ENCODE measurements around the gene ZBTB3. TPM values are rescaled to one million over a fixed set of nuclear protein-coding genes. Genes with fewer than 3 reads are reported as not detected.
A peak's percentile ranks its signal among the peaks of the same experiment; 100 is the strongest.

The ZBTB3 gene
- total and polyA plus RNA-seq, 2 of the 8 experiments (the other 6 are each of a cell fraction or from before 2014, with no cell fraction given), result 30.2 to 76.9 TPM

- Histone ChIP-seq H3K36me3 (ENCODE audit: control insufficient read depth in 2 of 4, insufficient read depth in 4 of 4, low read length in 3 of 4) (peaks cover 14 to 43% (median 31%) of the 10 kb centered on the region in 4 experiments), H4K91ac (replicated peaks; ENCODE audit: insufficient read length, low read length) (no peak overlapping the region), H2BK12ac (ENCODE audit: low read depth, low read length) (no peak overlapping the region), H3K23ac (ENCODE audit: insufficient read length) (no peak overlapping the region), H4K8ac (ENCODE audit: extremely low read depth, insufficient read depth, low read length) (no peak overlapping the region), H3K27ac (ENCODE audit: low read depth, low read length) (no peak overlapping the region), H3K4ac (replicated peaks; ENCODE audit: insufficient read length, low read depth, low read length) (no peak overlapping the region), H3K14ac (ENCODE audit: insufficient read length) (no peak overlapping the region), H3K79me1 (ENCODE audit: low read depth, low read length) (peaks cover 7% of the 10 kb centered on the region; the same call in 1 of the 2 replicates), H2BK20ac (ENCODE audit: low read length) (no peak overlapping the region), H2BK120ac (replicated peaks; ENCODE audit: low read depth, low read length) (no peak overlapping the region), H3K27me3 (replicated peaks in 1 of 4; ENCODE audit: control insufficient read depth in 3 of 4, extremely low read depth in 1 of 4, insufficient read depth in 3 of 4, low read length in 3 of 4) (no peaks in the 10 kb centered on the region), H4K20me1 (replicated peaks in 1 of 2; ENCODE audit: control insufficient read depth in 1 of 2, insufficient read depth in 2 of 2, low read length in 2 of 2) (peaks cover 0 to 2% of the 10 kb centered on the region in 2 experiments), H2BK15ac (ENCODE audit: low read length) (no peak overlapping the region), H2AK5ac (ENCODE audit: low read depth, low read length) (no peak overlapping the region), H2AFZ (ENCODE audit: low read length) (no peak overlapping the region), H3K4me3 (ENCODE audit: extremely low read depth in 1 of 4, insufficient read depth in 2 of 4, low read depth in 3 of 4, low read length in 4 of 4) (peak overlapping the region; percentile 84 to 97 (median 91); a peak in 6 of 8 replicates), H3K56ac (replicated peaks; ENCODE audit: insufficient read length, low read depth, low read length) (no peak overlapping the region), H3K23me2 (ENCODE audit: low read depth, low read length) (no peaks in the 10 kb centered on the region), H3K79me2 (ENCODE audit: control insufficient read depth in 1 of 2, insufficient read depth in 2 of 2, low read length in 2 of 2) (peaks cover 0 to 33% of the 10 kb centered on the region in 2 experiments; a peak in 2 of 4 replicates), H2BK5ac (ENCODE audit: low read depth, low read length) (no peak overlapping the region), H3K18ac (ENCODE audit: extremely low read depth, low read length) (no peak overlapping the region), H3K9me3 (ENCODE audit: insufficient read depth in 2 of 2, low read depth in 1 of 2, low read length in 1 of 2) (no peaks in the 10 kb centered on the region), H3K4me1 (replicated peaks in 1 of 4; ENCODE audit: control insufficient read depth in 3 of 4, insufficient read depth in 4 of 4, low read length in 3 of 4) (peaks cover 0 to 7% (median 3%) of the 10 kb centered on the region in 4 experiments; a peak in 3 of 7 replicates), H3K4me2 (ENCODE audit: insufficient read depth in 1 of 2, low read depth in 2 of 2, low read length in 2 of 2) (peak overlapping the region; percentile 76 to 85), H4K5ac (ENCODE audit: insufficient read length, low read depth, low read length) (no peak overlapping the region), H3K9ac (replicated peaks in 1 of 4; ENCODE audit: extremely low read depth in 1 of 4, low read depth in 3 of 4, low read length in 3 of 4) (no peak overlapping the region)
- DNase-seq (ENCODE audit: low read depth in 1 of 2, low spot score in 2 of 2), result peak in 1 of 2 experiments; percentile 51
- CTCF ChIA-PET (ENCODE audit: partially characterized antibody), result interaction anchor here (0.6 to 2.5 kb wide), 3 partner anchors 15 to 66 kb away, joined by 3 to 6 read pairs (median 3); no protein-coding TSS in a partner anchor
- 69% methylated on average over 11 of the region's 11 CpGs; no CpG with 5 or more reads in 1 of the 2 experiments for WGBS, 2 experiments (ENCODE audit: extremely low coverage in 1 of 2, insufficient coverage in 1 of 2, insufficient read length in 1 of 2, insufficient replicate concordance in 2 of 2, low coverage in 1 of 2, low lambda C conversion rate in 2 of 2, missing lambda C conversion rate in 1 of 2)
- no peak for TF ChIP-seq CHD2 (IDR thresholded peaks at IDR 0.05; ENCODE audit: low read length)
- TF ChIP-seq BACH1 (IDR thresholded peaks at IDR 0.05; ENCODE audit: low read length), result no peak
- POLR2A ChIA-PET (ENCODE audit: partially characterized antibody), result interaction anchor here (0.8 to 15.9 kb wide), 12 partner anchors 11 to 127 kb away, joined by 3 to 251 read pairs (median 13); partner anchors contain the start of genes C11orf98, CSKMT, NXF1 and STX5
- no peak for FAIRE-seq
Measured at GRCh38 chr11:62792202-62792575, 38.2 kb upstream of the ZBTB3 start.
